HG03064 (cell line): Measurements from ENCODE around the gene CTR9.
"Not testable (repeated sequence)": the region's sequence is repeated elsewhere in the genome, so short reads cannot be mapped to it uniquely, and the experiment has no call there.

Experiments
- ATAC-seq: cut with Tn5 transposase; IDR thresholded peaks from one replicate; pipeline ENCODE4 v1.9.1; 2021; ENCODE audit warnings: low read depth; ENCODE audit not compliant: unreplicated experiment

Gene CTR9

DNA sequence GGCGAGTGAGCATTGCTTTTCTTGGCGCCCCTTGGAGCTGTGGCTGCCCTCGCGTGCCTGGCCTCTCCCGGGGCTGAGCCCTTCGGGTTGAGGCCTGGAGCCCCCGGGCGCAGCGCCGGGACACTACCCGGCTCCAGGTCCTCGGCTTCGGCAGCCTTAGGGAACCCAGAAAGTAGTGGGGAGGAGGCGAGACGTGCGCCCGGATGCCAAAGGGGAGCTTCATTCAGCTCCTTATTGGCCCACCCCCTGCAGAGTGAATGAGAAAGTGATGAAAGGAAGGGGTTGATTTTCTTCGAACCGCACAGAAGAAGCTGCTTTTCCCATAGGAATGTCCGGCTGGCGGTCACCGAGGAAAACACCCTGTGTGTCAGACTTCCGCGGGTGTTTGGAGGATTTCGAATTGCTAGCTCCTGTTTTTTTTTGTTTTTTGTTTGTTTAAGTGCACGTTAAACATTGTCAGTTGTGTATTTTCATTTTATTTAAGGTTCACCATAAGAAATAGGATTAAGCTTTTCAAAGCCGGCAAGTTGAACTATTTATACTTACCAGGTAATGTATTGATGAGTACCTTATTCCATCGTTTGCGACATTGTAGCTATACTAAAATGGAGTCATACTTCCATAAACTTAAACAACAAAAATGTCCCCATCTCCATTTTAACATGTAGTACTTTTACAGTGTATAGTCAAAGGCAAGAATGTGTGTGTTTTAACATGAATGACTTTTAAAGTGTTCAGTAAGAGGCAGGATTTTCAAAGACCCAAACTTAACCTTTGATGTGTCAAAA is 58.5 kb downstream of the CTR9 start:
- ATAC-seq, result peak; percentile 15

GRCh38 chr11:10813945-10814344 is 62.9 kb downstream of the CTR9 start:
- no peak for ATAC-seq

DNA sequence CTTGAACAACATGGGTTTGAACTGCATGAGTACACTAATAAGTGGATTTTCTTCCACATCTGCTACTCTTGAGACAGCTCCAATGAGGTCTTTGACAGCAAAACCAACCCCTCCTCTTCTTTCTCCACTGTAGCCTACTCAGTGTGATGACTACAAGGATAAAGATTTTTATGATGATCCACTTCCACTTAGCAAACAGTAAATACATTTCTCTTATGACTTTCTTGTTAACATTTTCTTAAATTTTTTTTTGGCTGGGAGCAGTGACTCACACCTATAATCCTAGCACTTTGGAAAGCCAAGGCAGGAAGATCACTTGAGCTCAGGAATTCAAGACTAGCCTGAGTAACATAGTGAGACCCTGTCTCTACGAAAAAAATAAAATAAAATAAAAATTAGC is 67.5 kb downstream of the CTR9 start:
- no peak for ATAC-seq

DNA sequence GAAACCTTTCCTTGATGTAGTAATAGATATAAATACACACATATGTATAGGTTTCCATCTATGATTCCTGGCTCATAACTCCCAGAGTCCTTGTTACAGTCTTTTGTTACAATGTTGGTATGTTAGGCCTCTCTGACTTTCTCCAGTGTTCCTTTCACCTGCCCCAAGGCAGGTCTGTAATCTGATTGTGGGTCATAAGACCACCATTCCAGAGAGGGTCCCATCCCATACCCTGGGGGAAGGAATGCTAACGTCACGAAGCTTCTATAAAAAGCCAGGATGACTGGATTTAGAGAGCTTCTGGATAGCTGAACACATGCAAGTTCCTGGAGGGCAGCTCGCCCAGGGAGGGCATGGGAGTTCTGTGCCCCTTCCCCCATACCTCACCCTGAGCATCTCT is 71.4 kb downstream of the CTR9 start:
- not testable (repeated sequence) for ATAC-seq

GRCh38 chr11:10823152-10823579 is 72.1 kb downstream of the CTR9 start:
- no peak for ATAC-seq

DNA sequence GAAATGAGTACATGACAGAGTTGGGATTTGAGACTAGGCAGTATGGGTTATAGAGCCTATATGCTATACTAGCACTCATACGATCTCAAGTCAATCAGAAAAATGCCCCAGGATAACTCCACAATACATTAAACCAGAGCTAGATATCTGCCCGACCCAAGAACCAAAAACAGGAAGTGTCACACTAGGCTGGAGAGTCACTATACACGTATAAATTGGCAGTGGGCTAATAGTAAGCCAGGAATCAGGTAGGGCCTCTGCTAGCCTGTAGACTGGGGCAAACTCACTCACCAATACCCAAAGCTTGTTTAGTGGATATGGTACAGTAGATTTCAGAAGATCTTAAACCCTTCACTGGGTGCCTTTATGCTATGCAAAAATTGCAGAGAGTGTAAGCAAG is 73.8 kb downstream of the CTR9 start:
- peak; percentile 74 for ATAC-seq

GRCh38 chr11:10828402-10828801 is 77.4 kb downstream of the CTR9 start:
- ATAC-seq, result no peak

DNA sequence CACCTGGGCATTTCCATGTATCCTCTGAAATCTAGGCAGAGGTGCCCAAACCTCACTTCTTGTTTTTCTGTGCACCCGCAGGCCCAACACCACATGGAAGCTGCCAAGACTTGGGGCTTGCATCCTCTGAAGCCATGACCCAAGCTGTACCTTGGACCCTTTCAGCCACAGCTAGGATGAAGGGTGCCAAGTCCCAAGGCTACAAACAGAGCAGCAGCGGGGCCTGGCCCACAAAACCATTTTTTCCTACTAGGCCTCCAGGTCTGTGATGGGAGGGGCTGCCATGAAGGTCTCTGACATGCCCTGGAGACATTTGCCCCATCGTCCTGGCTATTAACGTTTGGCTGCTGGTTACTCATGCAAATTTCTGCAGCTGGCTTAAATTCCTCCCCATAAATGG is 78.1 kb downstream of the CTR9 start:
- ATAC-seq, result no peak
